Cardiac fibroblast (primary cell): Measurements from ENCODE around the gene LRP1B.
A peak's percentile ranks its signal among the peaks of the same experiment; 100 is the strongest.

ENCODE experiments used
- DNase-seq, 2 donors: peaks; one replicate each; pipeline versions ENCODE4 v3.0.0 to v3.0.0-alpha.2; 2010; ENCODE audit warnings: low read depth in 2 of 2
- H3K4me3 ChIP-seq, 2 donors: replicated peaks in 1 of 2; 1 replicate in 1 of 2; 2 replicates in 1 of 2; pipeline ENCODE4 v1.5.1; 2011; ENCODE audit warnings: low read depth in 2 of 2, low read length in 2 of 2, mild to moderate bottlenecking in 2 of 2, moderate library complexity in 1 of 2
- CTCF ChIP-seq: IDR thresholded peaks from one replicate; pipeline ENCODE4 v1.5.1; 2011; ENCODE audit warnings: low read depth, mild to moderate bottlenecking, low read length, inconsistent platforms

LRP1B gene

GRCh38 chr2:140882671-140883620 lies 1247.9 kb downstream of the LRP1B start:
- TF ChIP-seq CTCF: no peak
- no peak for DNase-seq
- H3K4me3 ChIP-seq: no peak overlapping the region

GRCh38 chr2:140880573-140880972 lies 1250.2 kb downstream of the LRP1B start:
- H3K4me3 ChIP-seq: no peak overlapping the region
- peak in 1 of 2 donors; percentile 1 for DNase-seq
- no peak for TF ChIP-seq CTCF

GRCh38 chr2:140876015-140876414 lies 1254.8 kb downstream of the LRP1B start:
- no peak for DNase-seq
- TF ChIP-seq CTCF: no peak
- no peak overlapping the region for H3K4me3 ChIP-seq

GRCh38 chr2:140873915-140874531 lies 1256.8 kb downstream of the LRP1B start:
- DNase-seq: no peak
- H3K4me3 ChIP-seq: no peak overlapping the region
- TF ChIP-seq CTCF: no peak

GRCh38 chr2:140869925-140870324 lies 1260.9 kb downstream of the LRP1B start:
- no peak for TF ChIP-seq CTCF
- H3K4me3 ChIP-seq: no peak overlapping the region
- DNase-seq: no peak

- no peak for TF ChIP-seq CTCF
- H3K4me3 ChIP-seq: no peak overlapping the region
- no peak for DNase-seq
Observed at GRCh38 chr2:140869107-140869506, 1261.7 kb downstream of the LRP1B start.
